ENCODE results near the gene SPTBN1.

Gene SPTBN1

DNA sequence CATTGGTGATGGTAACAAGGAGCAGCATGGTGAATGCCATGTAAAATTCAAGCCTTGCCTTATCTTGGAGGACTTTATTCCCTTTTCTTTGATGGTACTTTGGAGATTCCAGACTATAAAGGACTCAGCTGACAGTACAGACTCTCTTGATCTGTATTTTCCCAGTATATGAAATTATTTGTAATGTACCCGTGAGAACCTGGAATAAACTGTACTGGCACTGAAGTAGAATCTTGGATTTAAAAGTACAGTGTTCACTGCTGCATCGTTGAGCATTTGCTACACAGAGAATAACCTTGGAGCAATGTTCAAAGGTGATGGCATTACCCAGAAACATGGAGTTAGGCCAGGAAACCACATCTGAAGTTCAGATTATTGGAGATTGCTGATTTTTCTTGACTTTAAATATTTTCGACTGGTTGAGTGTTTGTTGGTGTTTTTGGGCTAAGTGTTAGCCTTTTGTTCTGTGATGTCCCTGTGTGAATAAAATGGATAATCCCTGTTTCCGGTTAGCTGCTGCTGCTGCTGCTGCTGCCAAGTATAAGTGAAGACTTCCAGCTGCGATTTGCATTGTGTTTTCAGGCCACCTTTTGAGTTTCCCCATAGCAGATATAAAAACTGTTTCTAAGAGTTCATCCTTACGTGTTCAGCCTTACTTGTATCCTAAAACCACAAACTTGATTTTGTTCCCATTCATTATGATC is 122.0 kb downstream of the SPTBN1 start:
- DNase-seq, result no peak

DNA sequence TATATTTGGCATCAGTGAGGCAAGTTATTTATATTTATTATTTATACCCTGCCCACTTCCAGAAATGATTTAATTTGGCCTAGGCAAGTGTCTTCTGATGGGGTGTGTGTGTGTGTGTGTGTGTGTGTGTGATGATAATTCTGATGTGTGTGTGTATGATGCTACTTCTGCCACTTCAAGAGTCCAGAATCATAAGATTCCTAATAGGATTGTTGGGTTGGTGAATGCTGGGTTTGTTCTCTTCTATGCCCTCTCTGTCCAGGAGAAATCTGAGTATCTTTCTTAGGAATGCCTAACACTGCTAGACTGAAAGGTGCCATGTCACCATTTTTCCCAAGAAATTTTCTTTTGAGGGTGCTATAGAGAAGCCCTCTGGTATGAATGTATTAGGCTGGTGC is 122.5 kb downstream of the SPTBN1 start:
- DNase-seq, result no peak

DNA sequence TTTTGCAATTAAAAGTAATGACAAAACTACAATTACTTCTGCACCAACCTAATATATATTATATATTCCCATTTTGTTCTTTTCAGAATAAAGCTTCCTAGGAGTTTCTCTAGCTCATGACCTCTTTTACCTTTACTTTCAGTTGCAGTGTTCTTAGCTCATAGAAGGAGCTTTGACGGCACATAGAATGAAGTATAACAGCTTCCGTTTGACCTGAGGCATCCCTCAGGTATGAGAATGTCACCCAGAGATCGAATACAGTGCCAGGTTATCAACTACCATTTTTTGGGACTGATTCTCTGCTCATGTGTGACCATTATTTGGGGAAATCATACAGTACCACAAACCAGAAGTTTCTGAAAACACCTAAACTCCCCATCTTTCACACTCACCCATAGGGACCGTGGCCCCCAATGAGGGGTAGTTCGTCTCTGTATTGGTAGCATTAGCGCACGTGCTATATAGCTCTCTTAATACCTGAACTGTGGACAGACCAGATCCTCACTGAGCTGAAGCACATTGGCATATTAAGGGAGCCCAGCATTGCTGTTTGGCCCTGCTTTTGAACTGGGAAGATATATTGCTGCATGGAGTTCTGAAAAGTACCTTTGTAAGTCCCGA is 123.0 kb downstream of the SPTBN1 start:
- DNase-seq, result no peak

DNA sequence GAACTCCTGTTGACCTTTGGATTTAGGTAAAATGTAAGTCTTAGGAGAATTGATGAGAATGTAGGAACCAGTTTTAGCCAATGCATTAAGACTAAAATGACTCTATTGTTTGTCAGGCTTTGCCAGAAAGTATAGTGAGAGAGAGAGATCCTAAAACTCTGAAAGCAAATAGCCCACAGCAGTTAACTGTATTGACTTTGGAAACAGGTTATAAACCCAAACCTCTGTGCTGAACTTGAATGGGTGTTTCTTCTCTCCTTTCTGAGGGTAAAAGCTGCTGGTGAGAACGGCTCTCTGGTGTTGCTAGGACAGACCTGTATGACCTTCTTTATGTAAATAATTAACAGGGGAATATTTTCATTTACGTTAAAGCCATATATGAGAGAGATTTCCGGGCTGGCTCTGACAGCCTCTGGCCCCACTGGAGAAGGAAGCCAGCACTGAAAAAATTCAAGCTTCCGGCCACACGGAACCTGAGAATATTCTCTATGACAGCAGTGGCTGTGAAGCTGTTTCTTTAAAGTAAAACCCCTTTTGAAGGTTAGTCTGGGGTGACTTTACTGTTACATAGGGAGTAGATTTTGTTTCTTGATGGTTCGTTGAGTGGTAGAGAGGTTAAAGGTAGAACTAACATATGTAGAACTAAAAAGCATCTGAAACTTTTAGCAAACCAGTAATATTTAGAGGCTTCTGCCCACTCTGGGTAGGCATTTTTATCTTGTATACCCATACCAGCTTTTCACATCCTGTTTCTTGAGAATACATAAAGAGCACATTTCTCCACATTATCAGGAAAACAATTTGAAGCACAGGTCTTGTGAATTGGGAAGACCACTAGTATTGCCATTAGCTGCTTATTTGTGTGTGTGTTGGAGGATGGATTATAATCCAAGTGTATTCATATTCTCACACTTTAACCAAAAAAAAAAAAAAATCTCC is 123.8 kb downstream of the SPTBN1 start:
- DNase-seq, result peak; percentile 53 to 74

DNA sequence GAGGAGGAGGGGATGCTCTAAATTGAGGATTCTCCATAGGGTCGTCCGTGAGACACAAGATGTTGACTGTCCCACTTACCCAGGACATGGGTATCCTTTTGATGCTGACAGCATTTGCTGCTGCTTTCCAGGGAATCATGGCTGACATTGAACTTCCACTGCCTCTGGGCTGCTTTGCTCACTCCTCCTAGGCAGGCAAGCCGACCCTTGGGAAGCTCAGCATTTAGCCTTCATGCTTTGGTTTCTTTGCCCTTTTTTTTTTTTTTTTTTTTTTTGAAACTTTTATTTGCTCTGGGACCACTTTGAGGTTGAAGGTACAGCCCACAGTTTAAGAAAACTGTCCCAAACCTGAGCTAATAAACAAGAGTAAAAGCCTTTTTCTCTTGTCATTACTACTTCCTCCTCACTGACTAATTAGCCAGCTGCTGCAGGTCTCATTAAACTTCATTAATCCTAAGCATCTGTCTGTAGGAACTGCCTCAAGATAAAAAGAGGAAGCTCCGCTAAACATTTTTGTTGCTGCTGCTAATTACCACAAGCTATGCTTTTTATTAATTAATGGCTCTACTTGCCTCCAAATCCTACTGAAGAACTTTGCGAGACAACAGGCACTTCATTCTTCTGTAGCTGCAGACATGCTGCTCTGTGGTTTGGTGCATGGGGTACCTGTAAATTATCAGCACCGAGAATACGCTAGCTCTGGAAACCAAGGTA is 125.4 kb downstream of the SPTBN1 start:
- DNase-seq, result no peak

DNA sequence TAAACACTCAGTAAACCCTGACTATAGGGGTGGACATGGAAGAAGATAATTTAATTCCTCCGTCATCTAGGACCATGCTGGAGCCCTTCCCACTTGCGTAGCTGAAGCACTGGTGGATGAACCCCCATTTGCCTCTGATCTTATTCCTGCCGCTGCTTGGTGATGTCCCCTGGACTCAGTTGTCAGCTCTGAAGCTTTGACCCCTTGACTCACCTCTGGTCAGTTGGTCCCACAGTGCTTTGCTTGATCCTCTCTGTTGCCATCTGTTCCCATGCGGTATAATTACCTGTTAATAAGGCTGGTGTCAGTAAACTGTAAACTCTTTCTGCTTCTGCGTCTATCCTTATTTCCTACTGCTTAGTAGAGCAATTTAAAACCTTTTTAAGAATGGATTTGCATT is 126.9 kb downstream of the SPTBN1 start:
- DNase-seq, result no peak

DNA sequence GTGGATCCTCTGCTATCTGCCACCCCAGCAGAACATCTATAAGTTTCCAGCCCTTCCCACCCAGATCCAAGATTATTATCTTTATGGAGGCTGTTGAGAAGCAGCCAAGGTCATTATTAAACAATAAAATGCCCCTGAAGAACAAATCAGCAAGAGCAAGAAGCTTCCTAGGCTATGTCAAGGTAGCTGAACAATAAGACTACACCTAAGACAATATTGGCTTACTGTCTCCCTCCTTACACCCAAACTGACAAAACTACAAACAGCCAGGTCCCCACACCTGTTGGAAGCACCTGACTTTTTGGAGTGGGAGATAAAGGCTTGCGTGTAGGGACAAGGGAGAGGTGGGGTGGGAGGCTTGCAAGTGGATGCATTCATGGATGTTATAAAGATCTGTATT is 128.5 kb downstream of the SPTBN1 start:
- no peak for DNase-seq

DNA sequence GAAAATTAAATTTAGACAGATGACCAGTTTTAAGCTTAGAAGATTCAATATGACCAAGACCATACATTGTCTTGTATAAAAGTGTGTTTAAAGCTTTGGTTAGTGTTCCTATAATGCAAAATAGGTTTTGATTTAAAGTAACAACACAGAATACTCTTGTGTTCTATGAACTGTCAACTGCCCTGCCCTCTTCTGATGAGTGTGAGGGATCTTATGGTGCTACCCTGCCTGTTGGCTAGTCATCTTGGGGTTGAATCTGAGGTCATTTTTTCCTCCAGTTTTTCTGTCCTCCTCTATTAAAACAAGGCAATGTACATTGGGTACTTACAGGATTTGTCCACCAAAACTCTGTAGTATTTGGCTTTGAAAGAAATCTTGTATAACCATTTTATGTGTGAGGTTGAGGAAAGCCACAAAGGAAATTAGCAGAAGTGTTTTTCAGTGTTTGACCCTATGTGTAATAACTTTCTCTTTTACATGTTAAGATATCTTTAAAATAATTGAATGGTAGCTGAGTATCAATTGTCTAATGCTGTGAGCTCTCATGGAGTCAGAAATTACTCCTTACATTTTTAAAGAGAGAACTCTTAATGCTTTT is 129.1 kb downstream of the SPTBN1 start:
- DNase-seq, result no peak

DNA sequence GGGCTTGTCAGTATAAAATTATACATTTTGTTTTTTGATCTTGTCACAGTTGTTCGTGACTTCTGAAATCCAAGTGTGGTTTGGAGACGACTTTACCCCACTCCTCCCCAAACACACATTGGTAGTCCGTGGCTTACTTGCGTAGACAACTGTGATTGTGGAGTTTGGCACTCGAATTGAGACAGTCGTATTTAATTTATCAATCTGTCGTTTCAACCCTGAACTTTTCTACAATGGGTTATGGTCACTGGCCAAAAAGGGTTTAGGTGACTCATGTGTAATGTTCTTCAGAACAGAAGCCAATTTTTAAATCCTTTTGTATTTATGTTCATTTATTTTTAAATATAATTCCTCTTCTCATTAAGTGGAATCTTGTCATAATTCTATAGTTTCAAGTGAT is 129.9 kb downstream of the SPTBN1 start:
- DNase-seq, result no peak

DNA sequence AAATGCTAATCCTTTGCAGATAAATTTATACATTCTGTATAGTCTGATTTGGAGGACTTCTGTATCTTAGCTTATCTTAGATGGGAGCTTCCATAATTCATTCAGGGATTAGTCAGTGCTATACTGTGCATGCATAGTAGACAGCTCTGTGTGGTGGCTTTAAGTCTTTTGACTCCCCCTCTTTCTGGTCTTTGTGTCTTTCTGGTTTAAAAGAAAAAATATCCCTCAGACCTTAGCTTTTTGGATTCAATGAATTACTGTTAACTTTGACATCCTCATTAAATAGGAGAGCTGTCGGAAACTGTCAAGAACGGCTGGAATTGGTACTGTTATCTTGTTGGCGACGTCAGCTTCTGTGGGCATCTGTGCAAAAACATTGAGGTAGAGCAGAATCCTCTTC is 130.4 kb downstream of the SPTBN1 start:
- no peak for DNase-seq

DNA sequence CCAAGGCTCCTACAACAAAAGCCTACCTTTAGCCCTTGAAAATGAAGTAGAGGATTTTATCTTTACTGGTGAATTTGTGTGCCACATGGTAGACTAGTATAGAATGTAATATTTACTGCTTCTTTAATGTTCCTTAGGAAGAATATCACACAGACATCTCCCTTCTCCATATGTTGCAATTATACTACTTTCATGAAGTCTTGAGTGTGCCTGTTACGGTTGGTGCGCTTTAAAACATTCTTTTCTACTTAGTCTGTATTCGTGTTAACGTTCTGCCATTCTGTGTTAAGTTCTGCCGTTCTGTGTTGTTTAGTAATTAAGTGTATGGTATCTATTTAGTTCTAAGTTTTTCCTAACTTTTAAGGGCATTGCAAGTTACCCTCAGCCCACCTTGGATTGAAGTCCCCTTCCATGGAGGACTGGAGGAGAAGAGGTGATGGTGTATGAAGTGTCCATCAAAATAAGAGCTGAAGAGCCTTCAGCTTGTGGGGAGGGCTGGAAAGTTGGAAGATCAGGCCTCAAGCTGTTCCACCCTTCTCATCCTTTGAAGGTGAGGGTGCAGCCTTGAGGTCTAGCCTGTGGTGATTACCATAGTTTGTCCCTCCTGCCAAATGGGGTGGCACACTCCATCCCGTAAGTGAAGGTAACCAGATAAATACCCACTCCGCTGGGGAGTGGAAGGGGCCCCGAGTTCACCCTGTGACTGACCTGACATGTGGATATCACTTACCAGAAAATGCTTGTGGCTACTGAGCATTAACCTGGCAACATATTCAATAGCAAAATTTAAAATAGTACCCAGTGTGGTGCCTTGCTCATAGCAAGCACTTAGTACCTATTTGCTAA is 131.3 kb downstream of the SPTBN1 start:
- DNase-seq, result no peak

DNA sequence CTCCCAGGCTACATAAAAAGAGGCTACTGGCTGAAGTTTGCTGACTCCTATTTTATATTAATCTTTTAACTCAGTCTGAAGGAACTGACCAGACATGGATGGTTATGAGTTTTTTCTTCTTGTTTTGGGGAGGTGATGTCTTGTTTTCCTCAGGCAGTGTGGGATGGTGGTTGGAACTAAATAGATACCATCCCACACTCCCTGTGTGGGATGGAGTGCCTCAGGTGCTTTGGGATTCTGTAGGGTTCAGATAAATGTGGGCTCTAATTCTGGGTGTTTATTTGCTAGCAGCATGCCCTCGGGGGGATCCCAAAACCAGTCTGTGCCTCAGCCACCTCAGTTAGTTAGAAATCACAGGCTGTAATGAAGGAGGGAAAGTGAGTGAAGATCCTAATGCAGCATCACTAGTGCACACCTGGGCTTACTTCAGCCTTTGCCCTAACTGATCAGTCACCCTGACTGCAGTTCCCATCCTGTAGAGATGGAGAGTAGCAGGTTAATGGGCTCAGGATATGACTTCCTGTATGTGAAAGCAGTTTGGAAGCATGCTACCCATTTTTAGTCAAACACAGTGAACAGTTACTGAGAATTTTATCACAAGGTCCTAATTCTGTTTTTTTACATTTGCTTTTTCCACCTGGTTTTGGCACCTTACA is 132.2 kb downstream of the SPTBN1 start:
- DNase-seq, result no peak

DNA sequence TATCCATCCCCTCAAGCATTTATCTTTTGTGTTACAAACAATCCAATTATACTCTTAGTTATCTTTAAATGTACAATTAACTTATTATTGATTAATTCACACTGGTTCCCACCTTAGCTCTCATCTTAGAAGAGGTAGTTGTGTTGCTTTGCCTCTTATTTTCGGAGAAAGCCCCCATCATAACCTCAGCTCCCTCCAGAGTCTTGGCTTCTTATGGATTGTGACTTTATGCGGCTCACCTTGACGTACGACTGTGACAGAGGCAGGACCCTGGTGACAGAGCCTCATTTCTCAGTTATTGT is 132.9 kb downstream of the SPTBN1 start:
- DNase-seq, result no peak

DNA sequence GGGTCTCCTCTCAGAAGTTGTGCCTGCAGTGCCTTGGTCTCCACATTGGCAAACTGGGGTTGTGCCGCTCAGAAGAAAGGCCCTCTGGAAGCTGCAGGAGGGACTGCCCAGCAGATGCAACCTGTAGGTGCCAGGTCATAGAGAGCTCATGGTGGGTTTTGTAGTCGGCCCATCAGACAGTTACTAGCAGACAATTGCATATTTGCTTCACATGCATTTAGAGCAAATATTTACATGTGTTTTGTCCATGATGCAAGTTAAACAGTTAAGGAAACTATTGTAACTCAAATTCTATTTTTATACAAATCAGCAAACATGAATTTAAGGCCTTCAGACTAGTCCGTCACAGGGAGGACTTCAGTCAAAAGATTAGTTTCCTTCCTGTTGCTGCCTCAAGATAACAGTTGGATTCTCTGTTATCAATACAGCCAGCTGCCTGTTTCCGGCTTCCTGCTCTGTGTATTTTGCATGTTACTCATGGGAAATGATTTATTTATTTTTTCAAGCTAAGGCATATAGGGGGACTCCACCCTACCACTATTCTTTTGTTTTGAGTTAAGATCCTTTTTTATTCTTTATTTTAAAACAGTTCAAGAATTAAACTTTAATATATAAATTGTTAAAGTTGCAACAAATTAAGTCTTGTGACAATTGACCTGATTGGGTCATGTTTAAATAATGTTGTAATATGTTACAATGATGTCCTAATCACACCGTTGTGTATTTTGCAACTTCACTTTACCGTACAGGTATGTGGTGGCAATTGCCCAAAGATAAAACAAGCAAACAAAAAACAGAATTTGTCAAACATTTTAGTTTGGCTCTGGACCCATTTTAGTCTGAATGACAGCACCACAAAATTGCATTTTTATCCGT is 133.5 kb downstream of the SPTBN1 start:
- DNase-seq, result peak in 1 of 2 donors; percentile 59

DNA sequence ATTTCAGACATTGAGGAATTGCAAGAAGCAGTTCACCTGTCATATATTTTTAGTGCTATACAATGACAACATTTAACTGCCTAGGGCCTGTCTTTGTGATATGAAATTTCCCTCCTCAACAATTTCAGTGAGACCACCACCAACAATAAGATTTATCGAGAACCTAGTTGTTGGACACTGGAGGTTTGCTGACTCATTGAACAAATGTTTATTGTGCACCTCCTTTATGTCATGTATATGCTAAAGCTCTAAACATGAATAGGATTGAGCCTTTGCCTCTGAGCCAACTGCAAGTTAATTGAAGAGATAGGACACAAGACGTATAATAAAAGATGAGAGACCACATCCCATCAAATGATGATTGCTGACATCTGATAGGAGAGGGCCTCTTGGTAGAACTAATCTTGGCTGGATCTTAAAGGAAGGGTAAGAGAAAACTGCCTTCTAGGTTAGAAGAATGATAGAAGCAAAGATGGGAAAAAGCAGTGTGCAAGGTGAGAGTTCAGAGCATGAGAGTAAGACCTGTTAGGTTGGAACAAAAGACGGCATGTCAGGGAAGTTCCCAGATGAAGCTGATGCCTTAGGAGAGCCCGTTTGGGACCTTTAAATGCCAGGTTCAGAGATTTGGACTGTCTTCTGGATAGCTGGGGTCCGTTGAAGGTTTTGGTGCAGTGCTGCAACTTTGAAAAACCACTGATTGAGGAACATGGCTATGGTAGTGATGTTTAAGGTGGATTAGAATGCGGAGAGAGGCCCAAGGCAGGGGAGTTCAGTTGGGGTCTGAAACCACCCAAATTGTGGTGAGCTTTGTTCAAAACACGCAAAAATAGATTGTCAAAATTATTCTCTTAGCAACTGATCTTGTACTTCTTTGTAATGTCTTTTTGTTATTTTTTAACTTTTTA is 134.3 kb downstream of the SPTBN1 start:
- no peak for DNase-seq

DNA sequence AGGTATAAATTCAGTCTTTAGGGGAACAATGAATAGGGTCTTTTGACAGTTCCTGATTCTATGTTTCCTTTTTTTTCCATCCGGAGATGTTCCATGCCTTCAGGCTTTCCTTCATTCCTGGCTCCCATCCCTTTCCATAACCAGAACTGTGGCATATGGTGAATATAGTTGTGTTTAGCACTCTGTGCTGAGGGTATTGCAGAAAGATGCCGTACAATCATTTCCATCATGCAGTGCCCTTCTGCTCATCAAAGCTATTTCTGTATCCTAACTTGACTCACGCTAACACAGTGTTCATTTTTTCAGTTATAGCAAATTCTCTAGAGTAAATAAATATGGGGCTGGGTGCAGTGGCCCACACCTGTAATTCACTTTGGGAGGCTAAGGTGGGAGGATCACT is 135.4 kb downstream of the SPTBN1 start:
- DNase-seq, result no peak

DNA sequence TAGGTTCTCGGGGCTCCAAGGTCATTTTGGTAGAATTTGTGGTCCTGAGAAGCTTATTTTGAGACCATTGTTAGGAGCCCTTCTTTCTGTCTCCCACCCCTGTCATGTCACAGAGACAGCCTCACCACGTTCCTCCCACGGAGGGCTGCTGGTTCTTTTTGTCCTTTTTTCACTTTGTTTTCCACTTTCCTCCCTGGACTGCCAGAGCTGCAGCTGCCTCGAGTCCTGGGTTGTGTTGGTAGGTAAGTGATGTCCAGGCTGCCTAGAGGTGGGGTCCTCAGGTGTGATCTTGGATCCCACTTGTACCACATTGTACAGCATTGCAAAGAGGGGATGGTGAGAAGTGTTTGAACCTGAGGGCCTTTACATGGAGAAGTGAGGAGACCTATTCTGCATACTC is 137.1 kb downstream of the SPTBN1 start:
- DNase-seq, result no peak

DNA sequence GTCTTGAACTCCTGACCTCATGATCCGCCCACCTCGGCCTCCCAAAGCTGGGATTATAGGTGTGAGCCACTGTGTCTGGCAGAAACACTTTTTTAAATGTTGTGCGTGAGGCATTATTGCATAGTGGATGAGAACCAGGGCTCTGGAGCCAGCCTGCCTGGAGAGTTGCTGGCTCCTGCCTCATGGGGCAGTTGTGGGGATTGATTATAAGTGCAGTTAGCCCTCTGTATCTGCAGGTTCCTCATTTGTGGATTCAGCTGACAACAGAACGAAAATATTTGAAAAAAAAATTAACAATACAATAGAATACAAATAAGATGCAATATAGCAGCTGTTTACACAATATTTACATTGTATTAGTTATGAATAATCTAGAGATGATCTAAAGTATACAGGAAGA is 137.9 kb downstream of the SPTBN1 start:
- no peak for DNase-seq

DNA sequence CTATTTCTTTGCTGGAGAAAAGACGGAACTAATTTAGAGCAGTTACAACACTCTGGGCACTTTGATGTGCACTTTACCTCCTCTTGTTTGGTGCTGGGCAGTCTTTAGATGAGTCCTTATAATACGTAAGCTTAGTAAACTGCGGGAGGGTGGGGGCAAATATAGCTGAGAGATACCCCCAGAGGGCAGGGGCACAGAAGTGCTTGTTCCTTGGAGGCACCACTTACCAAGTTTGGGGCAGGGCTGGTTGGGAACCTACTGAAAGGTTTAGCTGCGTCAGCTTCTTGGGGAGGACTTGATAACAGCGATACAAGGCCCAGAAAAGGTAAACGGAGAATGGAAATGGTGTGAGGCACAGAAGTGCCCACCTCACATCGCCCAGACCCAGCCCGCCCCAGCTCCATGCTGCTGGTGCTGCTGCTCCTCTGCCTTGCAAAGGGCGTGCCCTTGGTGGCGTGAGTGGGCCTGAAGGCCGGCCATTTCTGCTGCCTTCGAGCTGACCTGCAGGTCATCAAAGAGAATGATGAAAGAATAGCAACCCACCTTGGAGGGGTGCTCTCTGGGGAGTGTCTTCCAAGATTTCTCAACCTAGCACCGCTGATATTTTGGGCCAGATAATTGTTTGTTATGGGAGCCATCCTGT is 139.2 kb downstream of the SPTBN1 start:
- DNase-seq, result no peak

All from CD4-positive, alpha-beta T cell treated with Interferon alpha-2 for 1 hour (primary cell).